GM23338 (cell line): ENCODE measurements around the gene MED17. TPM values are rescaled to one million over a fixed set of nuclear protein-coding genes. Genes with fewer than 3 reads are reported as not detected.

Experiments used
- ATAC-seq: fragments of 200-7000 bp; cut with Tn5 transposase; 3 replicates; pipeline ENCODE4 v1.9.1; 2020
- DNase-seq: peaks from one replicate; pipeline ENCODE4 v3.0.0-alpha.2; 2015; ENCODE audit warnings: low spot score
- H2AFZ ChIP-seq: fragments of 200-600 bp; sonication (generic); 2 replicates; pipeline ENCODE4 v1.8.0; 2016; ENCODE audit warnings: antibody characterized with exemption, mild to moderate bottlenecking, moderate library complexity
- H3F3A ChIP-seq: fragments of 200-600 bp; sonication (generic); replicated peaks from 2 replicates; pipeline ENCODE4 v1.8.0; 2017; ENCODE audit warnings: antibody characterized with exemption, mixed run types, low read depth
- H3K27ac ChIP-seq: fragments of 200-600 bp; sonication (generic); 2 replicates; pipeline ENCODE4 v1.6.1; 2016; ENCODE audit warnings: low read depth
- H3K27me3 ChIP-seq: fragments of 200-600 bp; sonication (generic); 2 replicates; pipeline ENCODE4 v1.8.0; 2016; ENCODE audit warnings: mild to moderate bottlenecking, mixed run types, moderate library complexity; ENCODE audit not compliant: insufficient read depth
- H3K36me3 ChIP-seq: fragments of 200-600 bp; sonication (generic); 2 replicates; pipeline ENCODE4 v1.8.0; 2016; ENCODE audit warnings: mild to moderate bottlenecking; ENCODE audit not compliant: insufficient read depth
- H3K4me1 ChIP-seq: fragments of 200-600 bp; sonication (generic); 2 replicates; pipeline ENCODE4 v1.8.0; 2016; ENCODE audit warnings: mild to moderate bottlenecking, moderate library complexity; ENCODE audit not compliant: insufficient read depth
- H3K4me2 ChIP-seq: fragments of 200-600 bp; sonication (generic); 2 replicates; pipeline ENCODE4 v1.7.1; 2017; ENCODE audit warnings: mixed run types
- H3K4me3 ChIP-seq: fragments of 200-600 bp; sonication (generic); 2 replicates; pipeline ENCODE4 v1.6.1; 2016; ENCODE audit warnings: mixed run types
- H3K79me2 ChIP-seq: fragments of 200-600 bp; sonication (generic); replicated peaks from 2 replicates; pipeline ENCODE4 v1.8.0; 2017; ENCODE audit warnings: mild to moderate bottlenecking; ENCODE audit not compliant: insufficient read depth
- H3K9me2 ChIP-seq: fragments of 200-600 bp; sonication (generic); 2 replicates; pipeline ENCODE4 v1.8.0; 2017; ENCODE audit not compliant: insufficient read depth
- H4K20me1 ChIP-seq: fragments of 200-600 bp; sonication (generic); replicated peaks from 2 replicates; pipeline ENCODE4 v1.8.0; 2017; ENCODE audit warnings: mild to moderate bottlenecking; ENCODE audit not compliant: insufficient read depth
- H3K27ac Mint-ChIP-seq: 2 replicates; pipeline ENCODE4 v1.8.0; 2020; ENCODE audit warnings: inconsistent platforms, mild to moderate bottlenecking, moderate library complexity, mixed read lengths
- H3K27me3 Mint-ChIP-seq: 3 replicates; pipeline ENCODE4 v1.8.0; 2022; ENCODE audit warnings: low read depth, mild to moderate bottlenecking, moderate library complexity, mixed read lengths, inconsistent platforms; ENCODE audit not compliant: insufficient read depth, poor library complexity
- H3K36me3 Mint-ChIP-seq: 3 replicates; pipeline ENCODE4 v1.8.0; 2021; ENCODE audit warnings: low read depth, mild to moderate bottlenecking, inconsistent platforms, moderate library complexity, mixed read lengths
- H3K4me1 Mint-ChIP-seq: 3 replicates; pipeline ENCODE4 v1.8.0; 2020; ENCODE audit warnings: mild to moderate bottlenecking, inconsistent platforms, mixed read lengths
- H3K4me3 Mint-ChIP-seq: 3 replicates; pipeline ENCODE4 v1.8.0; 2021; ENCODE audit warnings: moderate library complexity, mild to moderate bottlenecking, inconsistent platforms, mixed read lengths
- H3K9me3 Mint-ChIP-seq: 3 replicates; pipeline ENCODE4 v1.8.0; 2020; ENCODE audit warnings: moderate library complexity, mild to moderate bottlenecking, inconsistent platforms, mixed read lengths
- CREB1 ChIP-seq: fragments of 250-450 bp; sonication (Bioruptor Pico); IDR thresholded peaks from 2 replicates; pipeline ENCODE4 v1.5.0; 2020; ENCODE audit warnings: low read depth, mild to moderate bottlenecking, moderate library complexity
- CTCF ChIP-seq, 2 experiments: fragments of 200-600 bp in 1 of 2; sonication (generic) in 1 of 2; conservative IDR thresholded peaks; 2 replicates each; pipeline versions ENCODE4 v1.5.1 to v1.6.1; 2016 to 2017; ENCODE audit warnings: antibody characterized with exemption in 2 of 2, low read depth in 2 of 2, mild to moderate bottlenecking in 2 of 2, moderate library complexity in 1 of 2
- EZH2 ChIP-seq: fragments of 200-600 bp; sonication (generic); IDR thresholded peaks from one replicate; pipeline ENCODE4 v1.8.0; 2017; ENCODE audit warnings: antibody characterized with exemption, mild to moderate bottlenecking, low read depth; ENCODE audit not compliant: unreplicated experiment
- EZH2phosphoT487 ChIP-seq: fragments of 200-600 bp; sonication (generic); IDR thresholded peaks from one replicate; pipeline ENCODE4 v1.8.1; 2018; ENCODE audit warnings: antibody characterized with exemption; ENCODE audit not compliant: unreplicated experiment
- JUNB ChIP-seq: IDR thresholded peaks from one replicate; pipeline ENCODE4 v1.6.1; 2016; ENCODE audit warnings: antibody characterized with exemption; ENCODE audit not compliant: unreplicated experiment
- POLR2AphosphoS5 ChIP-seq: IDR thresholded peaks from 2 replicates; pipeline ENCODE4 v1.6.1; 2016; ENCODE audit warnings: antibody characterized with exemption, low read depth
- REST ChIP-seq: IDR thresholded peaks from one replicate; pipeline ENCODE4 v1.6.1; 2018; ENCODE audit warnings: antibody characterized with exemption; ENCODE audit not compliant: unreplicated experiment
- STAT1 ChIP-seq: IDR thresholded peaks from one replicate; pipeline ENCODE4 v1.6.1; 2016; ENCODE audit warnings: antibody characterized with exemption; ENCODE audit not compliant: unreplicated experiment
- ZNF114 ChIP-seq: fragments of 250-450 bp; sonication (Bioruptor Pico); IDR thresholded peaks from 2 replicates; pipeline ENCODE4 v1.5.0; 2020; ENCODE audit warnings: mild to moderate bottlenecking, moderate library complexity
- ZNF331 ChIP-seq: fragments of 250-450 bp; sonication (Bioruptor Pico); IDR thresholded peaks from 2 replicates; pipeline ENCODE4 v1.5.0; 2020; ENCODE audit warnings: low read depth, mild to moderate bottlenecking, moderate library complexity
- ZNF462 ChIP-seq: fragments of 250-450 bp; sonication (Bioruptor Pico); IDR thresholded peaks from 2 replicates; pipeline ENCODE4 v1.5.0; 2020; ENCODE audit warnings: mild to moderate bottlenecking, moderate library complexity
- polyA plus RNA-seq: library from polyadenylated mRNA; unstranded; fragments of >200 nt; fragmentation: Nextera tagmentation; extraction: Ambion mirVana; gene quantifications from 2 replicates; pipeline ENCODE4 v1.2.1, GENCODE V29; 2016
- total RNA-seq: library from RNA; depleted of rRNA; stranded (reverse); fragments of >200 nt; shearing (Covaris generic); gene quantifications from 2 replicates; pipeline ENCODE4 v1.2.3, GENCODE V29; 2014

The MED17 gene
- total and polyA plus RNA-seq, 2 experiments from 2014 or later, result 19.1 to 31.2 TPM

- Histone ChIP-seq H3K27ac (no peak overlapping the region), H3K79me2 (no peaks in the 10 kb centered on the region), H3K27me3 (no peaks in the 10 kb centered on the region), H3K4me3 (no peak overlapping the region), H3K36me3 (no peaks in the 10 kb centered on the region), H3K9me2 (no peaks in the 10 kb centered on the region), H3F3A (no peaks in the 10 kb centered on the region), H3K4me2 (no peak overlapping the region), H4K20me1 (no peaks in the 10 kb centered on the region), H3K4me1 (no peaks in the 10 kb centered on the region), H2AFZ (no peak overlapping the region)
- H3K4me3 Mint-ChIP-seq, result no peak overlapping the region
- H3K27ac Mint-ChIP-seq, result no peak overlapping the region
- no peak for TF ChIP-seq POLR2AphosphoS5
- TF ChIP-seq CREB1 (CRISPR knock-in tag), result no peak
- TF ChIP-seq ZNF114 (CRISPR knock-in tag), result no peak
- no peak for TF ChIP-seq ZNF331 (CRISPR knock-in tag)
- ATAC-seq (no peak), DNase-seq (no peak)
- no peaks in the 10 kb centered on the region for H3K9me3 Mint-ChIP-seq
- H3K36me3 Mint-ChIP-seq, result no peaks in the 10 kb centered on the region
- peaks cover 2% of the 10 kb centered on the region; the same call in 1 of the 3 replicates for H3K4me1 Mint-ChIP-seq
- peaks cover 8% of the 10 kb centered on the region for H3K27me3 Mint-ChIP-seq
These were observed 56.9 kb downstream of the MED17 start for GRCh38 chr11:93840981-93841380.

GRCh38 chr11:93841446-93841845, 57.4 kb downstream of the MED17 start:
- H3K36me3 ChIP-seq, result no peaks in the 10 kb centered on the region
- no peaks in the 10 kb centered on the region for H3K79me2 ChIP-seq
- no peaks in the 10 kb centered on the region for H4K20me1 ChIP-seq
- H3F3A ChIP-seq, result no peaks in the 10 kb centered on the region
- Mint-ChIP-seq H3K9me3 (no peaks in the 10 kb centered on the region), H3K4me1 (peaks cover 2% of the 10 kb centered on the region; the same call in 1 of the 3 replicates), H3K4me3 (no peak overlapping the region), H3K27me3 (peaks cover 8% of the 10 kb centered on the region), H3K27ac (no peak overlapping the region), H3K36me3 (no peaks in the 10 kb centered on the region)
- no peak overlapping the region for H3K4me2 ChIP-seq
- DNase-seq, result no peak
- no peaks in the 10 kb centered on the region for H3K4me1 ChIP-seq
- no peaks in the 10 kb centered on the region for H3K9me2 ChIP-seq
- no peak overlapping the region for H2AFZ ChIP-seq
- no peaks in the 10 kb centered on the region for H3K27me3 ChIP-seq
- no peak overlapping the region for H3K4me3 ChIP-seq
- no peak for ATAC-seq
- no peak overlapping the region for H3K27ac ChIP-seq
- TF ChIP-seq CREB1 (CRISPR knock-in tag) (no peak), POLR2AphosphoS5 (no peak), STAT1 (no peak), EZH2 (no peak), CTCF (conservative IDR thresholded peaks at IDR 0.05; ENCODE audit: low read depth in 2 of 2) (no peak), REST (no peak), JUNB (no peak), ZNF462 (CRISPR knock-in tag) (no peak), ZNF331 (CRISPR knock-in tag) (no peak), ZNF114 (CRISPR knock-in tag) (no peak), EZH2phosphoT487 (no peak)
